RWPE2 (cell line): Measurements from ENCODE around the gene MEIOC.
"Not testable (repeated sequence)": the region's sequence is repeated elsewhere in the genome, so short reads cannot be mapped to it uniquely, and the experiment has no call there.

Source experiments
- ATAC-seq: fragments of 200-7000 bp; cut with Tn5 transposase; 3 replicates; pipeline ENCODE4 v1.9.1; 2021; ENCODE audit warnings: low read depth
- DNase-seq: peaks from one replicate; pipeline ENCODE4 v3.0.0-alpha.2; 2020; ENCODE audit warnings: low spot score
- H3K27ac ChIP-seq: fragments of 450-650 bp; 2 replicates; pipeline ENCODE4 v1.5.1; 2017; ENCODE audit warnings: mild to moderate bottlenecking; ENCODE audit not compliant: poor library complexity, severe bottlenecking
- H3K27me3 ChIP-seq: fragments of 250-450 bp; sonication (Bioruptor Pico); 2 replicates; pipeline ENCODE4 v1.5.1; 2021; ENCODE audit warnings: mild to moderate bottlenecking, moderate library complexity; ENCODE audit not compliant: insufficient read depth, poor library complexity, severe bottlenecking
- H3K36me3 ChIP-seq: fragments of 250-450 bp; sonication (Bioruptor Pico); 2 replicates; pipeline ENCODE4 v1.5.1; 2020; ENCODE audit warnings: low read depth, mild to moderate bottlenecking, moderate library complexity
- H3K4me1 ChIP-seq: fragments of 250-450 bp; sonication (Bioruptor Pico); 2 replicates; pipeline ENCODE4 v1.5.1; 2021; ENCODE audit warnings: mild to moderate bottlenecking, moderate library complexity; ENCODE audit not compliant: insufficient read depth, poor library complexity, severe bottlenecking
- H3K4me3 ChIP-seq: fragments of 250-450 bp; sonication (Bioruptor Pico); 2 replicates; pipeline ENCODE4 v1.5.1; 2021; ENCODE audit warnings: mild to moderate bottlenecking, moderate library complexity; ENCODE audit not compliant: severe bottlenecking
- H3K9me3 ChIP-seq: fragments of 250-450 bp; sonication (Bioruptor Pico); 2 replicates; pipeline ENCODE4 v1.5.1; 2021; ENCODE audit warnings: mild to moderate bottlenecking, moderate library complexity; ENCODE audit not compliant: severe bottlenecking
- TF ChIP-seq, protein P1 (sequence below): fragments of 450-650 bp; IDR thresholded peaks from one replicate; pipeline ENCODE4 v1.5.1; 2017; ENCODE audit warnings: mild to moderate bottlenecking, moderate library complexity; ENCODE audit not compliant: poor library complexity, severe bottlenecking

MEIOC gene

DNA sequence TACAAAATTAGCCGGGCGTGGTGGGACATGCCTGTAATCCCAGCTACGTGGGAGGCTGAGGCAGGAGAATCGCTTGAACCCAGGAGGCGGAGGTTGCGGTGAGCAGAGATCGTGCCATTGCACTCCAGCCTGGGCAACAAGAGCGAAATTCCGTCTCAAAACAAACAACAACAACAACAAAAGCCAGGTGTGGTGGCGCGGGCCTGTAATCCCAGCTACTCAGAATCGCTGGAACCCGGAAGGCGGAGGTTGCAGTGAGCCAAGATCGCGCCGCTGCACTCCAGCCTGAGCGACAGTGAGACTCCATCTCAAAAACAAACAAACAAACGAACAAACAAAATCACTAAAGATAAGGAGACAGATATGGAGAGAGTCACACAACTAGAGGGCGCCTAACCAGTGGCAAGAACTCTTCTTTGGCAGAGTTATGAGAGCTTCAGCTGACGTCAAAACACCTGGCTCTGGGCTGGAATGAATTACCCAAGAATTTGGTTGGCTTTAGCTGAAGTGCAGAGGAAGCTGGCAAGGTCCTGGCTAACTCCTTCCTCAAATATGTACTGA is 34.6 kb downstream of the MEIOC start:
- H3K27ac ChIP-seq: peak overlapping the region; percentile 62
- H3K27me3 ChIP-seq: not testable (repeated sequence)

DNA sequence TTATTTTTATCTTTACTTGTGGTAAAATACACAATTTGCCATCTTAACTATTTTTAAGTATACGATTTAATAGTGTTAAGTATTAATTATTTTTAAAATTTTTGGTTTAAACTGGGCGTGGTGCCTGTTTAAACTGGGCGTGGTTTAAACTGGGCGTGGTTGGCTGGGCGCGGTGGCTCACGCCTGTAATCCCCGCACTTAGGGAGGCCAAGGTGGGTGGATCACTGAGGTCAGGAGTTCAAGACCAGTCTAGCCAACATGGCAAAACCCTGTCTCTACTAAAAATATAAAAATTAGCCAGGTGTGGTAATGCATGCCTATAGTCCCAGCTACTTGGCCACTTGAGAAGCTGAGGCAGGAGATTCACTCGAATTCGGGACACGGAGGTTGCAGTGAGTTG is 37.3 kb downstream of the MEIOC start:
- Histone ChIP-seq H3K4me3 (no peak overlapping the region), H3K27ac (no peak overlapping the region), H3K36me3 (no peaks in the 10 kb centered on the region), H3K27me3 (no peaks in the 10 kb centered on the region), H3K4me1 (peaks cover under 1% of the 10 kb centered on the region), H3K9me3 (no peaks in the 10 kb centered on the region)
- TF ChIP-seq, protein P1, sequence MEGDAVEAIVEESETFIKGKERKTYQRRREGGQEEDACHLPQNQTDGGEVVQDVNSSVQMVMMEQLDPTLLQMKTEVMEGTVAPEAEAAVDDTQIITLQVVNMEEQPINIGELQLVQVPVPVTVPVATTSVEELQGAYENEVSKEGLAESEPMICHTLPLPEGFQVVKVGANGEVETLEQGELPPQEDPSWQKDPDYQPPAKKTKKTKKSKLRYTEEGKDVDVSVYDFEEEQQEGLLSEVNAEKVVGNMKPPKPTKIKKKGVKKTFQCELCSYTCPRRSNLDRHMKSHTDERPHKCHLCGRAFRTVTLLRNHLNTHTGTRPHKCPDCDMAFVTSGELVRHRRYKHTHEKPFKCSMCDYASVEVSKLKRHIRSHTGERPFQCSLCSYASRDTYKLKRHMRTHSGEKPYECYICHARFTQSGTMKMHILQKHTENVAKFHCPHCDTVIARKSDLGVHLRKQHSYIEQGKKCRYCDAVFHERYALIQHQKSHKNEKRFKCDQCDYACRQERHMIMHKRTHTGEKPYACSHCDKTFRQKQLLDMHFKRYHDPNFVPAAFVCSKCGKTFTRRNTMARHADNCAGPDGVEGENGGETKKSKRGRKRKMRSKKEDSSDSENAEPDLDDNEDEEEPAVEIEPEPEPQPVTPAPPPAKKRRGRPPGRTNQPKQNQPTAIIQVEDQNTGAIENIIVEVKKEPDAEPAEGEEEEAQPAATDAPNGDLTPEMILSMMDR: no peak
- ATAC-seq: no peak
- no peak for DNase-seq

More for the DNA sequence above, 34.6 kb downstream of the MEIOC start:
- TF ChIP-seq, protein P1: peak; percentile 35
- not testable (repeated sequence) for H3K9me3 ChIP-seq, DNase-seq, H3K4me3 ChIP-seq, H3K36me3 ChIP-seq, H3K4me1 ChIP-seq, ATAC-seq

DNA sequence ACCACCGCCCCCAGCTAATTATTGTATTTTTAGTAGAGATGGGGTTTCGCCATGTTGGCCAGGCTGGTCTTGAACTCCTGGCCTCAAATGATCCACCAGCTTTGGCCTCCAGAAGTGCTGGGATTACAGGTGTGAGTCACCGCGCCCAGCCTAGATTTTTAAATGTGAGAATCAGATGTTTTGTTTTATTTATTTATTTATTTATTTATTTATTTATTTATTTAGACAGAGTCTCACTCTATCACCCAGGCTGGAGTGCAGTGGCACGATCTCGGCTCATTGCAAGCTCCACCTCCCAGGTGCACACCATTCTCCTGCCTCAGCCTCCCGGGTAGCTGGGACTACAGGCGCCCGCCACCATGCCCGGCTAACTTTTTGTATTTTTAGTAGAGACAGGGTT is 44.0 kb downstream of the MEIOC start:
- H3K4me3 ChIP-seq, DNase-seq, H3K4me1 ChIP-seq, ATAC-seq, H3K36me3 ChIP-seq, H3K27ac ChIP-seq, H3K9me3 ChIP-seq, H3K27me3 ChIP-seq: not testable (repeated sequence)

DNA sequence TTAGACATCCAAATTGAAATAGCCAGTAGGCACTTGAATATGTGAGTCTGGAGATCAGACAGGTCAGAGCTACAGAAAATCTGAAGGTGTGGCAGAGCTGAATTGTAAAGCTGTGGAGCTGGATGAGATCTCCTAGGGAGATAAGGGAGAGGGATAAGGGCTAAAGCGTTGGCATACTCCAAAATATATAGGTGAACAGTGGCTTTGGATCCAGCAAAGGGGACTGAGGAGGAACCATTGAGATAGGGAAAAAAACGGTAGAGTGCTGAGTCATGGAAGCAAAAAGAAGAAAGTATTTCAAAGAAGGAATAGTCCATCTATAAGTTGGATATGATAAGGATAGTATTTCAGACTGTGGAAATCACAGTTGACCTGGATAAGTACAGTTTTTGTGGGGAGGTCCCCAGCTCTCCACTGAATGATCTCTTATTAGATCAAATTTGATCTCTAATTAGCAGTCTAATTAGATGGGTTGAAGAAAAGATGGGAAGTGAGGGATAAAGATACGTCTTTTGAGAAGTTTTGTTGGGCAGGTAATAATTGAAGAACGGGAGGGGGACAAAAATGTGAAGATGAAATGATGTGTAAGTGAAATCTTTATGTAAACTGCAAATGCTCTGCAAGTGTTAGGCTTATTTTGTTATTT is 51.6 kb downstream of the MEIOC start:
- TF ChIP-seq, protein P1: no peak
- peak overlapping the region; percentile 60 for H3K27ac ChIP-seq
- no peak for DNase-seq
- no peaks in the 10 kb centered on the region for H3K9me3 ChIP-seq
- no peaks in the 10 kb centered on the region for H3K36me3 ChIP-seq
- H3K27me3 ChIP-seq: no peaks in the 10 kb centered on the region
- H3K4me3 ChIP-seq: peak overlapping the region; percentile 70
- ATAC-seq: no peak
- peaks cover 8% of the 10 kb centered on the region for H3K4me1 ChIP-seq

DNA sequence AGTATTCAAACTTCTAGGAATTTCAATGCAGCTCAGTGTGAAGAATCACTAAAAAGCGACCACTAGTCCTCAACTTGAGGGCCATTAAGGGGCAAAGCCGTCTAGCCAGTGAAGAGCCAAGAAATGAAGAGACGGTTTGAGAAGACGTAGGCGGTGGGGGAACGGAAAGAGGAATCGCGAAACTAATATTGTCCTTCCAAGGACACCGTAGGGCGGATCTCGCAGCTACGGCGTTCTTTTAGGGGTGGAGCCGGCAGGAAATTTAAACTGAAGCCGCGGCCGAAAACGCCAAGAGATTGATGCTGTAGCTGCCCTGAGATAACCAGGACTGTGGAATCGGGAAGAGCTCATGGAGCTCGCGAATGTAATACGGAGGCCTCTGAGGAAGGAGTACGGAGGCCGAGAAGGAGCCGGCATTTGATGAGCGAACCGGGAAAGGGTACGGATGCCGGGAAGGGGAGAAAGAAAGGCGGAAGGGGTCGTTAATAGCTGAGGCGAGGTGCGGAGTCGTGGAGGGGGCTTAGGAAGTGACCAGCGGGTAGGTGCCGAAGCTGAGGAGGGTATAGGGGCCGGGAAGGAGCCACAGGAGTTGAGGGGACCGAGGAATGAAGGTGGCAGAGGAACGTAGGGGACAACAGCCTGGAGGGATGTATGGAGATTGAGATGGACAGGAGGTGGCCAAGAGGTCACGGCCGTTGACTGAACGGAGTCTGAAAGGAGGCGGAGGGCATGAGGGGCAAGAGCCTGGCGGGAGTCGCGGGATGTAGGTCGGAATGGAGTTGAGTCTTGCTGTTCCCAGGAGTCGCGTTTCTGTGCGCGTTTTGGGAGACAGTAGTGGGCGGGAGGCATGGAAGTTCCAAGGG is 52.4 kb downstream of the MEIOC start, which contains the start of gene DBF4B:
TSS of gene DBF4B (plus strand) at position 265 of the 863 bp plus-strand sequence. CDS start at position 421, 156 bp downstream.
- Histone ChIP-seq H3K27me3 (no peaks in the 10 kb centered on the region), H3K36me3 (peaks cover 4% of the 10 kb centered on the region), H3K4me3 (peak within 1 kb of the TSS; percentile 70), H3K27ac (peak within 1 kb of the TSS; percentile 60), H3K9me3 (no peaks in the 10 kb centered on the region), H3K4me1 (peaks cover 8% of the 10 kb centered on the region)
- ATAC-seq: peak; percentile 77
- TF ChIP-seq, protein P1: no peak
- DNase-seq: peak; percentile 82
